ENCODE results near the gene MAP1S.
"Not testable (repeated sequence)": the region's sequence is repeated elsewhere in the genome, so short reads cannot be mapped to it uniquely, and the experiment has no call there.

Gene MAP1S

GRCh38 chr19:17778251-17778967 is 59.1 kb downstream of the MAP1S start:
- DNase-seq (ENCODE audit: low read depth): no peak
- TF ChIP-seq CTCF (IDR thresholded peaks at IDR 0.05; ENCODE audit: low read depth, low read length, missing control alignments): no peak
- no peak overlapping the region for H3K4me3 ChIP-seq (ENCODE audit: low read depth, low read length)
- in situ Hi-C loops (cut with HindIII; ENCODE audit: low sequenced_read_pairs): no loop called here

- in situ Hi-C loops (cut with HindIII; ENCODE audit: low sequenced_read_pairs): no loop called here
- DNase-seq (ENCODE audit: low read depth): no peak
- TF ChIP-seq CTCF (IDR thresholded peaks at IDR 0.05; ENCODE audit: low read depth, low read length, missing control alignments): no peak
- no peak overlapping the region for H3K4me3 ChIP-seq (ENCODE audit: low read depth, low read length)
These were observed 60.0 kb downstream of the MAP1S start for GRCh38 chr19:17778968-17779929.

- no peak for DNase-seq (ENCODE audit: low read depth)
- TF ChIP-seq CTCF (IDR thresholded peaks at IDR 0.05; ENCODE audit: low read depth, low read length, missing control alignments): no peak
- in situ Hi-C loops (cut with HindIII; ENCODE audit: low sequenced_read_pairs): no loop called here
These were observed 61.5 kb downstream of the MAP1S start for GRCh38 chr19:17780781-17781180.

GRCh38 chr19:17783721-17784120 is 64.4 kb downstream of the MAP1S start:
- H3K4me3 ChIP-seq (ENCODE audit: low read depth, low read length); in situ Hi-C loops (cut with HindIII; ENCODE audit: low sequenced_read_pairs): not testable (repeated sequence)

More at GRCh38 chr19:17780781-17781180, 61.5 kb downstream of the MAP1S start:
- no peak overlapping the region for H3K4me3 ChIP-seq (ENCODE audit: low read depth, low read length)

More at GRCh38 chr19:17783721-17784120, 64.4 kb downstream of the MAP1S start:
- not testable (repeated sequence) for DNase-seq (ENCODE audit: low read depth)
